ENCODE measurements around the gene MID1.

Gene MID1

DNA sequence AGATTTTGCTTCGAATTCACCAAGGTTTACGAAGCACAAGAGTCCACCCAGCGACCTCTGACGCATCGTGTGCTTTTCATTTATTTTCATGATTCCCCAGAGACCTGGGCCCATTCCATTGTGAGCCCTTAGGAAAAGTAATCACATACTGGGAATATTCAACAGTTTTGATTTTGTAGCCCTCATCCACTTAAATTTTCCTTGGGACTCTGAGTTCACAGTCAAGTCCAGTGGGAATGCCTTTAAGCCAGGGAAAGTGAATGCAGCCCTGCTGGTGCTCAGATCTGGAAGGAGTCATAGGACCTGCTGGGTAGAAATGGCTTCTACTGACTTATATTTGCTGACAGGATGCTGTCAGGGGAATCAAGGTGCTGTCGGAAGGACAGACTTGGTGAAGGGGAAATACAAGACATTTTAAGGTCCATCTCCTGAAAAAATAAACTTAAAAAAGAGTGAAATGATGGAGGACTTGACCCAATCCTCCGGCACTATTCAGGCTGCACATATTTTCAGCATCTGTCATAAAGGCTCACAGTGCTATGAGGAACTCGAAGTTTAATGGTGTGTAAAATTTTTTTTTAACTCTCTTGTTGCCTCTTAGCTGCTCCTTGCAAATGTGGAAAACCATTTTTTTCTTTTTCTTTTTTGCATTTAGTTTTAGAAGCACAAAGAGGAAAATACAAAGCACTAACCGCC, 204.9 kb downstream of the MID1 start:
- no peak for DNase-seq

- DNase-seq, result no peak
These were observed 205.5 kb downstream of the MID1 start for GRCh38 chrX:10414862-10415261.

GRCh38 chrX:10414156-10414824, 206.1 kb downstream of the MID1 start:
- no peak for DNase-seq

DNA sequence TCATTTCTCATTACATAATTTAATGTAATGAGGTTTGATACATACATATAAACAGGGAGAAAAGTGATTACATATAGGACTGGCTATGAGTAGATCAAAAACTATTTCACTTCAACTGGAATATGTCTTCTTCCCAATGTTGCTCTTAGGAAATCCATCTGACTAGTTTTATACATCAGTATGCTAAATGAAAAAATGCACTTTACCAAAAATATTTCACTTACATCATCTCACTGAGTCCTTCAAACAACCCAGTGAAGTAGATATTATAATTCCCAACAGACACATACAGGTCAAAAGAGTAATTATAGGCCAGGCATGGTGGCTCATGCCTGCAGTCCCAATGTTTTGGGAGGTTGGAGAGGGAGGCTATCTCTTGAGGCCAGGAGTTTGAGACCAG, 215.9 kb downstream of the MID1 start:
- no peak for DNase-seq

- DNase-seq, result no peak
These were observed 219.1 kb downstream of the MID1 start for GRCh38 chrX:10401239-10401638.

DNA sequence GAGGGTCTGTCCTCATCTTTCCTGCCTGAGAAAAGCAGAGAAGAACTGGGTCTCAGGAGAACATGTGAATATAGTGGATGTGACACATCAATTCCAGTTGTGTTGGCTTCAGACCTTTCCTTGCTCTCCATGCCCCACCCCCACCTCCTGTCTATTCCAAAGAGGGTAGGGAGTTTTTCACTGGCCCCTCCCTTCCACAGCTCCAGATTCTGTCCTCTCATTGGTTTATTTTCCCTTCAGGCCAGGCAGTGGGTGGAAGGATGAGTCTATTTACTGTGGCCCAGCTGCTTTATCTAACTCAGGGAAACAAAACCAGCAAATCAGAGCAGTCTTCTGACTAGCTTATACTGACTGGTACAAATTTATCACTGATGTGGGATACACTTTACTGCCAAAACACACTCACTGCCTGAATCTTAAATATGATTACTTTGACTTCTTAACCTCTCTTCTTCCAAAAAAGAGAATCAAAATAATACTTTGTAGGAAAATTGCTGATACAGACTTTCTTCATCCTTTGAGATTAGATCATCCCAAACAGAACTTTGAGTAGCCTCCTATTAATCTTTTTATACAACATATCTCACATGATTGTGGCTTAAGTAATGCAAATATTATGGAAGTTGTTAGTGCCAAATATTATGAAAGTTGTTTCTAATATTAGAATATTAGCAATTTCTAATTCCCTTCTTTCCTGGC, 221.2 kb downstream of the MID1 start:
- DNase-seq, result no peak

- no peak for DNase-seq
These were observed 222.2 kb downstream of the MID1 start for GRCh38 chrX:10398215-10398614.

GRCh38 chrX:10397349-10397748, 223.0 kb downstream of the MID1 start:
- DNase-seq, result no peak

- DNase-seq, result no peak
These were observed 224.7 kb downstream of the MID1 start for GRCh38 chrX:10395643-10396042.
